ENCODE results near the gene BTNL2. TPM values are rescaled to one million over a fixed set of nuclear protein-coding genes. Genes with fewer than 3 reads are reported as not detected.

Gene BTNL2
- total and polyA plus RNA-seq, 2 donors from 2014 or later: not detected

GRCh38 chr6:32431142-32431541, 24.2 kb upstream of the BTNL2 start:
- H3K36me3 ChIP-seq (ENCODE audit: control insufficient read depth in 2 of 3, insufficient read depth in 3 of 3, low read length in 3 of 3): no peaks in the 10 kb centered on the region
- intact Hi-C loops (cut with DNase I): no loop called here
- DNase-seq: no peak
- no peaks in the 10 kb centered on the region for H3K4me1 ChIP-seq (ENCODE audit: control insufficient read depth in 2 of 3, insufficient read depth in 2 of 3, low read depth in 1 of 3, low read length in 3 of 3)
- H3K9me3 ChIP-seq (ENCODE audit: control insufficient read depth in 2 of 3, insufficient read depth in 1 of 3, low read length in 3 of 3): no peaks in the 10 kb centered on the region
- H3K27me3 ChIP-seq (ENCODE audit: control insufficient read depth, insufficient read depth, low read length): no peaks in the 10 kb centered on the region
- no peak for TF ChIP-seq CTCF (IDR thresholded peaks at IDR 0.05; ENCODE audit: borderline replicate concordance, extremely low read depth, insufficient read depth)
- no peak for FAIRE-seq
- no peak overlapping the region for H3K9ac ChIP-seq (ENCODE audit: low read length in 3 of 3)
- no peak overlapping the region for H3K4me3 ChIP-seq (ENCODE audit: low read length in 3 of 3)
- H3K27ac ChIP-seq (ENCODE audit: low read depth in 2 of 2, low read length in 2 of 2): no peak overlapping the region

- intact Hi-C loops (cut with DNase I): no loop called here
- H3K9me3 ChIP-seq (ENCODE audit: control insufficient read depth in 2 of 3, insufficient read depth in 1 of 3, low read length in 3 of 3): no peaks in the 10 kb centered on the region
- no peak for DNase-seq
- TF ChIP-seq CTCF (IDR thresholded peaks at IDR 0.05; ENCODE audit: borderline replicate concordance, extremely low read depth, insufficient read depth): no peak
- FAIRE-seq: no peak
- H3K9ac ChIP-seq (ENCODE audit: low read length in 3 of 3): no peak overlapping the region
- no peaks in the 10 kb centered on the region for H3K27me3 ChIP-seq (ENCODE audit: control insufficient read depth, insufficient read depth, low read length)
- no peak overlapping the region for H3K27ac ChIP-seq (ENCODE audit: low read depth in 2 of 2, low read length in 2 of 2)
- no peaks in the 10 kb centered on the region for H3K36me3 ChIP-seq (ENCODE audit: control insufficient read depth in 2 of 3, insufficient read depth in 3 of 3, low read length in 3 of 3)
- H3K4me1 ChIP-seq (ENCODE audit: control insufficient read depth in 2 of 3, insufficient read depth in 2 of 3, low read depth in 1 of 3, low read length in 3 of 3): no peaks in the 10 kb centered on the region
- H3K4me3 ChIP-seq (ENCODE audit: low read length in 3 of 3): no peak overlapping the region
Measured at GRCh38 chr6:32430179-32430578, 23.2 kb upstream of the BTNL2 start.

GRCh38 chr6:32427934-32428474, 21.0 kb upstream of the BTNL2 start:
- no peaks in the 10 kb centered on the region for H3K27me3 ChIP-seq (ENCODE audit: control insufficient read depth, insufficient read depth, low read length)
- H3K4me3 ChIP-seq (ENCODE audit: low read length in 3 of 3): no peak overlapping the region
- no peaks in the 10 kb centered on the region for H3K36me3 ChIP-seq (ENCODE audit: control insufficient read depth in 2 of 3, insufficient read depth in 3 of 3, low read length in 3 of 3)
- no peaks in the 10 kb centered on the region for H3K9me3 ChIP-seq (ENCODE audit: control insufficient read depth in 2 of 3, insufficient read depth in 1 of 3, low read length in 3 of 3)
- intact Hi-C loops (cut with DNase I): no loop called here
- FAIRE-seq (no peak), DNase-seq (no peak)
- no peak for TF ChIP-seq CTCF (IDR thresholded peaks at IDR 0.05; ENCODE audit: borderline replicate concordance, extremely low read depth, insufficient read depth)
- H3K27ac ChIP-seq (ENCODE audit: low read depth in 2 of 2, low read length in 2 of 2): no peak overlapping the region
- H3K4me1 ChIP-seq (ENCODE audit: control insufficient read depth in 2 of 3, insufficient read depth in 2 of 3, low read depth in 1 of 3, low read length in 3 of 3): no peaks in the 10 kb centered on the region
- no peak overlapping the region for H3K9ac ChIP-seq (ENCODE audit: low read length in 3 of 3)

- Histone ChIP-seq H3K9me3 (ENCODE audit: control insufficient read depth in 2 of 3, insufficient read depth in 1 of 3, low read length in 3 of 3) (no peaks in the 10 kb centered on the region), H3K36me3 (ENCODE audit: control insufficient read depth in 2 of 3, insufficient read depth in 3 of 3, low read length in 3 of 3) (no peaks in the 10 kb centered on the region), H3K27me3 (ENCODE audit: control insufficient read depth, insufficient read depth, low read length) (no peaks in the 10 kb centered on the region), H3K4me3 (ENCODE audit: low read length in 3 of 3) (no peak overlapping the region), H3K9ac (ENCODE audit: low read length in 3 of 3) (no peak overlapping the region), H3K4me1 (ENCODE audit: control insufficient read depth in 2 of 3, insufficient read depth in 2 of 3, low read depth in 1 of 3, low read length in 3 of 3) (no peaks in the 10 kb centered on the region), H3K27ac (ENCODE audit: low read depth in 2 of 2, low read length in 2 of 2) (no peak overlapping the region)
- no peak for TF ChIP-seq CTCF (IDR thresholded peaks at IDR 0.05; ENCODE audit: borderline replicate concordance, extremely low read depth, insufficient read depth)
- no peak for DNase-seq
- FAIRE-seq: no peak
- intact Hi-C loops (cut with DNase I): no loop called here
Measured at GRCh38 chr6:32427218-32427617, 20.2 kb upstream of the BTNL2 start.
